Fibroblast of skin of left biceps (primary cell): ENCODE results near the gene ZNF559.

Experiments used
- DNase-seq, 2 experiments: peaks; one replicate each; pipeline ENCODE4 v3.0.0-alpha.2; 2013; ENCODE audit warnings: low read depth in 2 of 2

ZNF559 gene

GRCh38 chr19:9353011-9353410, 29.0 kb downstream of the ZNF559 start:
- no peak for DNase-seq

DNA sequence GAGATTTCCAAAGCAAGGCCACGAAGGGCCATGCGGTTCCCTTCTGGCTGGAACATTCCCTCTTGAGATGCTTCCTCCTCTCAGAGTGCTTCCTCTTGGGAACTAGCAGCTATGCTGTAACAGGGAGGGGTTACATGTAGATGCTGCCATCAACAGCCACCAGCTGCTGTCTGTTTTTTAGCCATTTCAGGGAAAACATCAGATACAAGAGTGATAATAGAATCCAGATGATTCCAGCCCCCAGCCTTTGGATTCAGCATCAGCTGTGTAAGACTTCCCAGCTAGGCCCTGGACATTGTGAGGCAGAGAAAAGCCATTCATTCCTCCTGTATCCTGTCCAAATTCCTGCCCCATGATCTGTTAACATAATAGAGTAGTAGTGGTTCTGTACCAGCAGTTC, 30.7 kb downstream of the ZNF559 start:
- no peak for DNase-seq

- no peak for DNase-seq
Observed at GRCh38 chr19:9362905-9363304, 38.9 kb downstream of the ZNF559 start, which contains the start of gene ZNF177. Gene ZNF177 (plus strand): TSS chr19:9363013. CDS start chr19:9378312, 15,299 bp downstream.

DNA sequence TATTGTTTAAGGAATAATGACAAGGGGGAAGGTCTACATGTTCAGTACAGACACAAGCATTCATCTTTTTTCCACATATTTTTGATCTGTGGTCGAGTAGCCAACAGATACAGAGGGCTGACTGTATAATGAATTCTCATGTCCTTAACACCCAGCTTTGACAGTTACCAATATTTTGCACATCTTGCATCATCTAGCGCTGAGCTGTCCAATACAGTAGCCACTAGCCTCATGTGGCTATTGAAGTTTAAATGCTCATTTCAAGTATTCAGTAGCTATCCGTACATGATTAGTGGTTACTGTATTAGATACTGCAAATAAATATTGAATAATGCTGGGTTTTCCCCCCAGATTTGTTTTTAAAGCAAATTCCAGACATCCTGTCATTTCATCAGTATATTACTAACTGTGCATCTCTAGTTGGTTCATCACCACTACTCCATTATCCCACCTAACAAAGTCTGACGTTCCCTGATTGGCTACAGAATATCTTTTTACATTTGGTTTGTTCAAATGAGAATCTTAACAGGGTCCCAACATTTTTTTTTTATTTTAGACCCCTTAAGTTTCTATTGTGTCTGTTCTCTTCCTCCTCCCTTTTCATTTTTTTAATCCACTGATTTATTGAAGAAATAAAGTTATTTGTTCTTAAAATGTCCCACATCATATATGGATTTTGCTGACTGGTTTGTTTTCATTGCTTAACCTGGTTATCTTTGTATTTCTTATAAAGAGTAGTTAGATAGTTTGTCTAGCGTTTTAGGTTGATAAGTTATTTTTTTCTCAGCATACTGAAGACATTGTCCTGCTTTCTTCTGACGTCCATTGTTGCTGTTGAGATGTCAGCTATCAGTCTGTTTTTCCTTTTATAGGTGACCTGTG, 47.0 kb downstream of the ZNF559 start:
- no peak for DNase-seq

GRCh38 chr19:9381361-9381785, 57.4 kb downstream of the ZNF559 start:
- DNase-seq = no peak
